ENCODE data around the gene FOXA3.

The FOXA3 gene

GRCh38 chr19:45881082-45881908, 17.2 kb downstream of the FOXA3 start:
- no peak for DNase-seq
- Histone ChIP-seq H3K4me1 (no peaks in the 10 kb centered on the region), H3K27me3 (no peaks in the 10 kb centered on the region), H3K4me3 (ENCODE audit: low read depth, low read length) (no peak overlapping the region), H3K9me3 (no peaks in the 10 kb centered on the region), H3K36me3 (peaks cover 8% of the 10 kb centered on the region)
- TF ChIP-seq CTCF (IDR thresholded peaks at IDR 0.05; ENCODE audit: low read depth, low read length): no peak

GRCh38 chr19:45881909-45882528, 17.9 kb downstream of the FOXA3 start:
- DNase-seq: no peak
- H3K4me1 ChIP-seq: no peaks in the 10 kb centered on the region
- no peaks in the 10 kb centered on the region for H3K27me3 ChIP-seq
- no peak for TF ChIP-seq CTCF (IDR thresholded peaks at IDR 0.05; ENCODE audit: low read depth, low read length)
- no peaks in the 10 kb centered on the region for H3K9me3 ChIP-seq
- H3K36me3 ChIP-seq: peaks cover 8% of the 10 kb centered on the region
- H3K4me3 ChIP-seq (ENCODE audit: low read depth, low read length): no peak overlapping the region

GRCh38 chr19:45882652-45883585, 18.8 kb downstream of the FOXA3 start:
- H3K4me3 ChIP-seq (ENCODE audit: low read depth, low read length): no peak overlapping the region
- H3K4me1 ChIP-seq: no peaks in the 10 kb centered on the region
- peak; percentile 76 for TF ChIP-seq CTCF (IDR thresholded peaks at IDR 0.05; ENCODE audit: low read depth, low read length)
- H3K9me3 ChIP-seq: no peaks in the 10 kb centered on the region
- H3K36me3 ChIP-seq: peaks cover 8% of the 10 kb centered on the region
- peak; percentile 75 for DNase-seq
- H3K27me3 ChIP-seq: no peaks in the 10 kb centered on the region

- Histone ChIP-seq H3K36me3 (peaks cover 8% of the 10 kb centered on the region), H3K4me1 (no peaks in the 10 kb centered on the region), H3K27me3 (no peaks in the 10 kb centered on the region), H3K9me3 (no peaks in the 10 kb centered on the region), H3K4me3 (ENCODE audit: low read depth, low read length) (no peak overlapping the region)
- no peak for TF ChIP-seq CTCF (IDR thresholded peaks at IDR 0.05; ENCODE audit: low read depth, low read length)
- DNase-seq: no peak
Measured at GRCh38 chr19:45883586-45883880, 19.4 kb downstream of the FOXA3 start.

- peaks cover 8% of the 10 kb centered on the region for H3K36me3 ChIP-seq
- no peak overlapping the region for H3K4me3 ChIP-seq (ENCODE audit: low read depth, low read length)
- H3K9me3 ChIP-seq: no peaks in the 10 kb centered on the region
- DNase-seq: no peak
- H3K27me3 ChIP-seq: no peaks in the 10 kb centered on the region
- H3K4me1 ChIP-seq: no peaks in the 10 kb centered on the region
- TF ChIP-seq CTCF (IDR thresholded peaks at IDR 0.05; ENCODE audit: low read depth, low read length): no peak
Measured at GRCh38 chr19:45883881-45884681, 20.0 kb downstream of the FOXA3 start.
